GM12892 (cell line): ENCODE results near the gene ATP4B.

ENCODE experiments used
- POLR2A ChIP-seq: IDR thresholded peaks from 2 replicates; pipeline ENCODE4 v1.6.1; 2011; ENCODE audit warnings: low read depth, low read length, control low read depth
- POLR2AphosphoS5 ChIP-seq: IDR thresholded peaks from 2 replicates; pipeline ENCODE4 v1.6.1; 2011; ENCODE audit warnings: low read depth, low read length, control low read depth
- TAF1 ChIP-seq: IDR thresholded peaks from 2 replicates; pipeline ENCODE4 v1.6.1; 2011; ENCODE audit warnings: low read depth, mild to moderate bottlenecking, control low read depth, low read length, borderline replicate concordance

GRCh38 chr13:113639616-113640262, 18.3 kb downstream of the ATP4B start:
- no peak for TF ChIP-seq POLR2A
- TF ChIP-seq POLR2AphosphoS5, result no peak
- TF ChIP-seq TAF1, result no peak
